ENCODE results near the gene OSBPL10.
"Not testable (repeated sequence)": the region's sequence is repeated elsewhere in the genome, so short reads cannot be mapped to it uniquely, and the experiment has no call there.

OSBPL10 gene

DNA sequence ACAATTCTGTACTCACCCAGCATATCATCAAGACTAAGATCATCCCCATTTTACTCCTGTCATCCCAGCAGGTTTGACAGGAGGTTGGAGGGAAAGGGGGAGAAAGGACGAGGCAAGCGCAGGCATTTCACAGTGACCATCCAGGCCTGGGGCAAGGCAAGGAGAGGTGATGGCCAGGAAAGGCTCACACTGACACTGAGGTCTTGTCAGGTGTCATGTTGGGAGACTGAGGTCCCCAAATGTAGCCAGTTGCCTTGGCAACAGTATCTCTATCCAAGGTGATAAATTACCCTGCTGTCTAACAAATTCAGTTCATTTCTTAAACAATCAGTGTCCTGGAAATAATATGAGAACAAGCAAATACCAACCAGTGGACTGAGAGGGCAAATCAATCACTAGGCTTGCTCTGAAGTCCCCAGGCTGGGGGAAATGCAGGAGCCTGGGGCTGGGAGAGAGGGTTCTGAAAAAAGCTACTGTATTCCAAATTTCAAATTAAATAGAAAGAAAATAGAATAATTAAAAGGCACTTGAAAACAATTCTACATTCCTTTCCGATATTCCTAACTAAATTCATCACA, 172.8 kb downstream of the OSBPL10 start:
- DNase-seq (ENCODE audit: low read depth), result no peak

DNA sequence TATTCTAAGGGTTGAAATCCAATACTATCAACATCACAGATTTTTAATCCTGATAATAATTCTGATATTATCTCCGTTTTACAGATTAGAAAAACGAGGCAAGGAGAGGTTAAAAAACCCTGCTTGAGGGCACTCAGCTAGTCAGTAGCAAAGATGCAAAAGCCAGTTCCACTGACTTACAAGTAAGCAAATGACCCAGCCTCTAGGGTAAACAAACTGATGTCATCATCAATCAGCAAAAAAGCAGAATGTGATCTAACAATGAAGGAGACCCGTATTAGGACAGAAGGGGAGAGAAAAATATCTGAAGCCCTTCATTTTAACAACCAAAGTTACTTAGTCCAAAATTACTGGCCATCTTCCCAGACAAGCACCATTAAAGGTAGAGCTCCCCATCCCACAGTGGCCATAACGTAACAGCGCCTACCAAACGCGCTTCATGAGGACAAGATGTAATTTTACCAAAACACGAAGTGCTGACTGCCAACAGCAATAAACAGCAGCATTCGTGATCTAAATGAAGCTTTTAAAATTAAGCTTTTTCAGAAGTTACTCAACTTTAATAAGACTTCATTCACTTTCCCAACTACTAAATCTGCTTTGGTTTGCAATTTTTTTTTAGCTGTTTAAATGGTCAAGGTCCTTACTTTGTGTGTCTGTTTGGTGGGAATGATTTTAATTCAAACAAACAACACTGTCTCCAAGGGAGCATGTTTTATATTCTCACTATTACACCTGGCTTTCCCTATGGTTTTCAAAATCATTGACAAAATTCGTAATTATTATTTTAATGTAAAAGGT, 176.6 kb downstream of the OSBPL10 start:
- no peak for DNase-seq (ENCODE audit: low read depth)

GRCh38 chr3:31802981-31803740, 177.9 kb downstream of the OSBPL10 start:
- no peak for DNase-seq (ENCODE audit: low read depth)

GRCh38 chr3:31800436-31800835, 180.6 kb downstream of the OSBPL10 start:
- no peak for DNase-seq (ENCODE audit: low read depth)

GRCh38 chr3:31798840-31799239, 182.2 kb downstream of the OSBPL10 start:
- no peak for DNase-seq (ENCODE audit: low read depth)

DNA sequence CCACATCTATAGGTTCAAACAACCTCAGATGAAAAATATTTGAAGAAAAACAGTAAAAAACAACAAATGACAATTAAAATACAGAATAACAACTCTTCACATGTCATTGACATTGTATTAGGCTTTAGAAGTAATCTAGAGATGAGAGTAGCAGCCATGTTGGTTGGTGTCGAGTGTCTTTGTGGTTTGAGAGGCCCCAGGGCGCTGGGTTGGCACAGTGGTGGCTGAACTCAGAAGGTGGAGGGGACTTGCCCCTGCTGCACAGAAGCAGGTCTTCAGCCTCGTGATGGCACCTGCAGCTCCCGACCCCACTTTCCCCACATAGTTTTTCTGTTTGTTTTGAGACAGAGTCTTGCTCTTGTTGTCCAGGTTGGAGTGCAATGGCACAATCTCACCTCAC, 187.2 kb downstream of the OSBPL10 start:
- no peak for DNase-seq (ENCODE audit: low read depth)

DNA sequence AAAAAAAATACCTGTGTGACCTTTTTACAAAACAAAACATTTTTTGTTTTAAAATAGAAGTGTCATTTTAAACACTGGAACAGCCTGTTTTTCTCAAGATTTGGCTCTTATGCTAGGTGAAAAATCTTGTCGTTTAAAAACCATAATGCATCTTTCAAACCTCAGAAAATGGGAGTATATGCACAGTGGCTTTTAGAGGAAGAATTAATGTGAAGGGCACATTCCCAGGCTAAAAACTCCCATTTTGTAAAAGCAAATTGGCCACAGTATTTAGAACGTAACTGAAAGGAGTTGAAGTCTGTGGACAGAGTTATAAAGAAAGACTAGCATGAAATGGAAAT, 190.0 kb downstream of the OSBPL10 start:
- no peak for DNase-seq (ENCODE audit: low read depth)

DNA sequence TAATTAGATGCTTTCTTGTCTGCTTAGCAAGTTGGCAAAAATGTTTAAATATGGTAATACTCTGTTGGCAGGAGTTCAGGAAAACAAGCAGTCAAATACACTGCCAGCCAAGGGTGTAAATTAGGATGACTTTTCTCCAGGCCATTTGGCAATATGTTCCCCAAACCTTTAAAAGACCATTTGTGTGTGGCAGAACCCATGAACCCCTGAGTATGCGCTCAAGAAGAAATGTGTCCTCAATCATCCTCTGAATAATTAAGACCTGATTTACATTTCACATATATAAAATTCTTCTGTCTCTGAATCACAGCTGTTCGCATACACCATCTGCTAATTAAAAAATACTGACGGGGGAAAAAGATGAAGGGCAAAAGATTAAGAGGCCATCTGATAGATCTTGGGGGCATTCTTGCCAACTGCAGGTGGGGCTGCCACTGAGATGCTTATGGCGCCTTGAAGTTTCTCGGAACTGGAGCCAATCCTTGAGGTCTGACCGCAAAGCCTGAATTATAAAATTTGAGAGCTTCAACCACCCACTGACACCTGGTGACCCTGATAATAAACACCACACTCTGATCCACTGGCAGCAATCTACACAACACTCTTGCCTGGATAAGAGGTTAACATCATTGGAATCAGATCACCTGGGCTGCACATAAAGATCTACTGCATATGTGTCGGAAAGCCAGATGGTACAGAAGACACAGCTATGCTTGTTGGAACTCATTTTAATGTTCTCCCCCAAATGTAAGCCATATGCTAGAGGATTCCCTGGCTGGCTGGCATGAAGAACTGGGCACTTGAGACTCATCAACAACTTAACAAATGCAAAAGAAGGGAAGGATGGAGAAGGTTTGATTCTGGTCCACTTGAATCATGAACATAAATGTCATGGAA, 190.6 kb downstream of the OSBPL10 start:
- DNase-seq (ENCODE audit: low read depth), result no peak

- no peak for DNase-seq (ENCODE audit: low read depth)
Measured at GRCh38 chr3:31789429-31789828, 191.6 kb downstream of the OSBPL10 start.

DNA sequence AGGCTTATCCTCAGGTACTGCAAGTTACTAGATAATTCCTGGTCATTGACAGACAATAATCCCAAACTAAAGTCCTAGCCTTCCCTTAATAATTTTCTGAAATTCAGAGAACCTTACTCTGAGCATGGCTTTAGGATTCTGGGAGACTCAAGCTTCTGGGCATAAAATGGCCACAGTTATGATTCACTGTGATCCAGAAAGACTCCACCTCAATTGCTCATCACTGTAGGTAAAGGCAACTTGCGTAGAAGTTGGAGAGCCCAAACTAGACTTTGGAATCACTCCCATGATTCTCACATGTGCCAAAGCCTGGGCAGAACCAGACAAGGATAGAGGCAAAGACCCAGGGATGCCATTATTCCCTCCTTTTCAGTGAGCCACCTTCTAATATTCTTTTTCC, 195.3 kb downstream of the OSBPL10 start:
- DNase-seq (ENCODE audit: low read depth), result no peak

GRCh38 chr3:31785286-31785685, 195.8 kb downstream of the OSBPL10 start:
- DNase-seq (ENCODE audit: low read depth), result no peak

GRCh38 chr3:31783851-31784250, 197.2 kb downstream of the OSBPL10 start:
- not testable (repeated sequence) for DNase-seq (ENCODE audit: low read depth)

DNA sequence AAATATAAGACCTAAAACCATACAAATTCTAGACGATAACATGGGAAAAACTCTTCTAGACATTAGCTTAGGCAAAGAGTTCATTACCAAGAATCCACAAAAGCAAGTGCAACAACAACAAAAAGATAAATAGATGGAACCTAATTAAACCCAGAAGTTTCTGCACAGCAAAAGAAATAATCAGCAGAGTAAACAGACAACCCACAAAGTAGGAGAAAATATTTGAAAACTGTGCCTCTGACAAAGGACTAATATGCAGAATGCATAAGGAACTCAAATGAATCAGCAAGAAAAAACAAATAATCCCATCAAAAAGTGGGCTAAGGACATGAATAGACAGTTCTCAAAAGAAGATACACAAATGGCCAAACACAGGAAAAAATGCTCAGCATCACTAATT, 198.8 kb downstream of the OSBPL10 start:
- DNase-seq (ENCODE audit: low read depth), result not testable (repeated sequence)

DNA sequence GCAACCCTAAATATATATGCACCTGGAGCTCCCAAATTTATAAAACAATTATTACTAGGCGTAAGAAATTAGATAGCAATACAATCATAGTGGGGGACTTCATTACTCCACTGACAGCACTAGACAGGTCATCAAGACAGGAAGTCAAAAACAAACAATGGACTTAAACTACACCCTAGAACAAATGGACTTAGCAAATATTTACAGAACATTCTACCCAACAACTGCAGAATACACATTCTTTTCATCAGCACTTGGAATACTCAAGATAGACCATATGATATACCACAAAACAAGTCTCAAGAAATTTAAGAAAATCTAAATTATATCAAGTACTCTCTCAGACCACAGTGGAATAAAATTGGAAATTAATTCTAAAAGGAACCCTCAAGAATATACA, 201.5 kb downstream of the OSBPL10 start:
- DNase-seq (ENCODE audit: low read depth), result no peak

- DNase-seq (ENCODE audit: low read depth), result no peak
Measured at GRCh38 chr3:31777887-31778286, 203.2 kb downstream of the OSBPL10 start.

GRCh38 chr3:31777092-31777491, 204.0 kb downstream of the OSBPL10 start:
- DNase-seq (ENCODE audit: low read depth), result no peak

- no peak for DNase-seq (ENCODE audit: low read depth)
Measured at GRCh38 chr3:31776016-31776415, 205.0 kb downstream of the OSBPL10 start.

DNA sequence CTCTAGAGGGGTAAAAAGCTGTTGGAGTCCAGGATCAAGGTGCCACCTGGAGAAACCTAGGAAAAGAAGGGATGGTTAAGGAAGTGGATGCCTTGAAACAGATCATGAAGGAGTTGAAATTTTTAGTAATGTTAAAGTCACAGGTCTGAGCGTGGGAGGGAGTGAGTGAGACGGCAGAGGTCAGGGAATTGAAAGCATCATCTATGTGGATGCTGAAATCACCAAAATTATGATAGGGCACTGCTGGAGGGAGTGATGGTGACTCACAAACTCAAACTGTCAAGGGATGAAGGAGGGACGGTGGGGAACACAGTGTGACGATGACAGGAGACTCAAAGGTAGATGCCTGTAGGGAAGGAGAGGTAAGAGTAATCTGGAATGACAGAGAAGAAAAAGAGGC, 205.7 kb downstream of the OSBPL10 start:
- no peak for DNase-seq (ENCODE audit: low read depth)

GRCh38 chr3:31772758-31773473, 208.1 kb downstream of the OSBPL10 start:
- DNase-seq (ENCODE audit: low read depth), result no peak

GRCh38 chr3:31772272-31772671, 208.8 kb downstream of the OSBPL10 start:
- DNase-seq (ENCODE audit: low read depth), result no peak

DNA sequence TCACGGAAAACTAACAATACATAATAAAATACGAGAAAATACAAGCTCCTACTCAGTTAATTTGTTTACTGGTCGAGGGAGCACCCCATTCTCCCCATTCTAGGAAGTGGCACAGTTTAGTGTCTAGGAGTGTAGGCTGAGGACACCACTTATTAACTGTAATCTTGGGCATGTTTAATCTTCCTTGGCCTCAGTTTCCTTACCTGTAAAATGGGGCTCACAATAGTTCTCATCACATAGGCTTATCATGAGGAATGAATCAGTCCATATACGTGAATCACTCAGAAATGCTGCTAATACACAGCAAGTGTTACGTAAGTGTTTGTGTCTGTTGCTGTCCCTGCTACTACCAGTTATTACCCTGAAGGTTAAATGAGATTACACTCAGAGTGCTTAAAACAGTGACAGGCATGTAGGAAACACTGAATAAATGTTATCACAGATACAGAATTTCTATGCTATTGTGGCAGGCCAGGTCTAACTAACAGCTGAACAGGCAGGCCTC, 210.2 kb downstream of the OSBPL10 start:
- no peak for DNase-seq (ENCODE audit: low read depth)
